RWPE1 (cell line): ENCODE measurements around the gene SLC38A1.

Source experiments
- CTCF ChIA-PET: fragments of 350-600 bp; sonication (Branson Sonifier 250); formaldehyde crosslinking; extraction: SDS; loops from one replicate; lab custom pipeline; 2021; lab: Yijun Ruan, JAX
- POLR2A ChIA-PET: fragments of 400-600 bp; formaldehyde crosslinking; extraction: SDS; loops from one replicate; lab custom pipeline; 2020; ENCODE audit warnings: antibody characterized with exemption; ENCODE audit not compliant: low non-redundant PET; lab: Yijun Ruan, JAX
- DNase-seq: peaks from one replicate; pipeline ENCODE4 v3.0.0; 2012; ENCODE audit warnings: low spot score
- H3K27ac ChIP-seq: fragments of 450-650 bp; 2 replicates; pipeline ENCODE4 v1.5.1; 2017
- CTCF ChIP-seq: fragments of 450-650 bp; conservative IDR thresholded peaks from 2 replicates; pipeline ENCODE4 v1.5.1; 2017; ENCODE audit warnings: low read depth, mild to moderate bottlenecking

Gene SLC38A1

GRCh38 chr12:46230306-46230705, 38.5 kb downstream of the SLC38A1 start:
- no peak for DNase-seq
- POLR2A ChIA-PET: no interaction called here
- CTCF ChIA-PET: no interaction called here
- TF ChIP-seq CTCF: no peak
- H3K27ac ChIP-seq: no peak overlapping the region

- POLR2A ChIA-PET: no interaction called here
- TF ChIP-seq CTCF: no peak
- CTCF ChIA-PET: interaction anchor here (0.6 kb wide), 1 partner anchor 103 kb away, joined by 5 read pairs; no protein-coding TSS in a partner anchor
- DNase-seq: no peak
- no peak overlapping the region for H3K27ac ChIP-seq
Observed at GRCh38 chr12:46227616-46228015, 41.2 kb downstream of the SLC38A1 start.

GRCh38 chr12:46224386-46224785, 44.5 kb downstream of the SLC38A1 start:
- ChIA-PET CTCF (interaction anchor here (0.7 kb wide), 1 partner anchor 191 kb away, joined by 3 read pairs; no protein-coding TSS in a partner anchor), POLR2A (no interaction called here)
- DNase-seq: no peak
- TF ChIP-seq CTCF: no peak
- H3K27ac ChIP-seq: no peak overlapping the region

- ChIA-PET POLR2A (no interaction called here), CTCF (interaction anchor here (0.6 kb wide), 1 partner anchor 883 kb away, joined by 3 read pairs; no protein-coding TSS in a partner anchor)
- DNase-seq: no peak
- H3K27ac ChIP-seq: no peak overlapping the region
- TF ChIP-seq CTCF: no peak
Observed at GRCh38 chr12:46223047-46223446, 45.8 kb downstream of the SLC38A1 start.

GRCh38 chr12:46222636-46223035, 46.2 kb downstream of the SLC38A1 start:
- no peak for TF ChIP-seq CTCF
- ChIA-PET CTCF (no interaction called here), POLR2A (no interaction called here)
- H3K27ac ChIP-seq: no peak overlapping the region
- DNase-seq: no peak

GRCh38 chr12:46221255-46222128, 47.4 kb downstream of the SLC38A1 start:
- DNase-seq: no peak
- no peak for TF ChIP-seq CTCF
- POLR2A ChIA-PET: no interaction called here
- CTCF ChIA-PET: no interaction called here
- no peak overlapping the region for H3K27ac ChIP-seq
